NB4 (cell line): ENCODE measurements around the gene EMC10.

ENCODE experiments used
- DNase-seq: peaks from one replicate; pipeline ENCODE4 v3.0.0; 2010; ENCODE audit warnings: low read depth
- H3K4me3 ChIP-seq: one replicate; pipeline ENCODE4 v1.5.1; 2011; ENCODE audit warnings: mild to moderate bottlenecking, low read depth, low read length, moderate library complexity
- MYC ChIP-seq: IDR thresholded peaks from 2 replicates; pipeline ENCODE4 v1.6.1; 2011; ENCODE audit warnings: low read depth, low read length
- POLR2A ChIP-seq: IDR thresholded peaks from 2 replicates; pipeline ENCODE4 v1.6.1; 2011; ENCODE audit warnings: mild to moderate bottlenecking; ENCODE audit not compliant: insufficient read length; ENCODE audit errors: extremely low read depth
- TF ChIP-seq, protein P1 (sequence below): IDR thresholded peaks from one replicate; pipeline ENCODE4 v1.5.1; 2012; ENCODE audit warnings: low read depth, low read length
- TF ChIP-seq, protein P2 (sequence below): IDR thresholded peaks from 2 replicates; pipeline ENCODE4 v1.6.1; 2011; ENCODE audit warnings: low read depth, low read length

The EMC10 gene

DNA sequence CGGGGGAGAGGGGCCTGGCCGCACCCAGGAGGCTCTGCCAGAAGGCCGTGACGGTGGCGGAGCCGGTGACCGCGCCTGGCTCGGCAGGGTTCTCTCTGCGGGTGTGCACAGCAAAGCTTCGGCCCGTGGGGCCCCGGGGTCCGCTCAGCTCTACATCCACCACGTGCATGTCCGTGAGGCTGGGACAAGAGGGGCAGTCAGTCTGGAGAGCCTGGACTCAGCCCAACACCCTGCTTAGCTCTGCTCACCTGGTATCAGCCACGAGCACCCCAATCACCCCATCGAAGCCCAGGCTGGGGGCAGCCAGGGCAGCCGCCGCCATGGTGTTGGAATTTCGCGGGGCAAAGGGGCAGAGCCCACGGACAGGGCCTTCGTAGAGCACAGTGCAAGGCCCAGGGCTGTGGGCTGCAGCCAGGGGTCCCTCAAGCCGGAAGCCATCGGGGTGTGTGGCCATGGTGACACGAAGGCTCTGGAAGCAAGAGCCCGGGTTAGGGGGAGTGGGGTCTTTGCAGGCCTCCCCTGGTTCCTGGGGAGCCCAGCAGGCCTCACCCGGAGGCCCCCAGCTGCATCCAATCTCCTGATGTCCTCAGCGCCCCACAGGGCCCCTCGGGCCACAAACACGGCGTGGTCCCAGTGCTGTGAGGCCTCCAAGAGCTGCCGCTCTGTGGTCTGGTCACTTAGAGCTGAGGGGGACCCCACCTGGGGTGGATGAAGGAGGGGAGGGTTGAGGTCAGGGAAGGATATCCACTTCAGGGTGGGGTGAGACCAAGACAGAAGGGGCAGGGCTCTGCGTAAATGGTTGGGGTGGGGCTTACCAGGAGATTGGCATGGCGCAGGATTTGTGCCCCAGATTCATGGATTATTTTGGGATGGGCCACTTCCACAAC, 36.0 kb downstream of the EMC10 start:
- H3K4me3 ChIP-seq, result peak overlapping the region; percentile 73
- TF ChIP-seq, protein P1, sequence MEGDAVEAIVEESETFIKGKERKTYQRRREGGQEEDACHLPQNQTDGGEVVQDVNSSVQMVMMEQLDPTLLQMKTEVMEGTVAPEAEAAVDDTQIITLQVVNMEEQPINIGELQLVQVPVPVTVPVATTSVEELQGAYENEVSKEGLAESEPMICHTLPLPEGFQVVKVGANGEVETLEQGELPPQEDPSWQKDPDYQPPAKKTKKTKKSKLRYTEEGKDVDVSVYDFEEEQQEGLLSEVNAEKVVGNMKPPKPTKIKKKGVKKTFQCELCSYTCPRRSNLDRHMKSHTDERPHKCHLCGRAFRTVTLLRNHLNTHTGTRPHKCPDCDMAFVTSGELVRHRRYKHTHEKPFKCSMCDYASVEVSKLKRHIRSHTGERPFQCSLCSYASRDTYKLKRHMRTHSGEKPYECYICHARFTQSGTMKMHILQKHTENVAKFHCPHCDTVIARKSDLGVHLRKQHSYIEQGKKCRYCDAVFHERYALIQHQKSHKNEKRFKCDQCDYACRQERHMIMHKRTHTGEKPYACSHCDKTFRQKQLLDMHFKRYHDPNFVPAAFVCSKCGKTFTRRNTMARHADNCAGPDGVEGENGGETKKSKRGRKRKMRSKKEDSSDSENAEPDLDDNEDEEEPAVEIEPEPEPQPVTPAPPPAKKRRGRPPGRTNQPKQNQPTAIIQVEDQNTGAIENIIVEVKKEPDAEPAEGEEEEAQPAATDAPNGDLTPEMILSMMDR, result no peak
- no peak for TF ChIP-seq MYC
- TF ChIP-seq POLR2A, result no peak
- TF ChIP-seq, protein P2, sequence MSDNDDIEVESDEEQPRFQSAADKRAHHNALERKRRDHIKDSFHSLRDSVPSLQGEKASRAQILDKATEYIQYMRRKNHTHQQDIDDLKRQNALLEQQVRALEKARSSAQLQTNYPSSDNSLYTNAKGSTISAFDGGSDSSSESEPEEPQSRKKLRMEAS, result no peak
- no peak for DNase-seq

DNA sequence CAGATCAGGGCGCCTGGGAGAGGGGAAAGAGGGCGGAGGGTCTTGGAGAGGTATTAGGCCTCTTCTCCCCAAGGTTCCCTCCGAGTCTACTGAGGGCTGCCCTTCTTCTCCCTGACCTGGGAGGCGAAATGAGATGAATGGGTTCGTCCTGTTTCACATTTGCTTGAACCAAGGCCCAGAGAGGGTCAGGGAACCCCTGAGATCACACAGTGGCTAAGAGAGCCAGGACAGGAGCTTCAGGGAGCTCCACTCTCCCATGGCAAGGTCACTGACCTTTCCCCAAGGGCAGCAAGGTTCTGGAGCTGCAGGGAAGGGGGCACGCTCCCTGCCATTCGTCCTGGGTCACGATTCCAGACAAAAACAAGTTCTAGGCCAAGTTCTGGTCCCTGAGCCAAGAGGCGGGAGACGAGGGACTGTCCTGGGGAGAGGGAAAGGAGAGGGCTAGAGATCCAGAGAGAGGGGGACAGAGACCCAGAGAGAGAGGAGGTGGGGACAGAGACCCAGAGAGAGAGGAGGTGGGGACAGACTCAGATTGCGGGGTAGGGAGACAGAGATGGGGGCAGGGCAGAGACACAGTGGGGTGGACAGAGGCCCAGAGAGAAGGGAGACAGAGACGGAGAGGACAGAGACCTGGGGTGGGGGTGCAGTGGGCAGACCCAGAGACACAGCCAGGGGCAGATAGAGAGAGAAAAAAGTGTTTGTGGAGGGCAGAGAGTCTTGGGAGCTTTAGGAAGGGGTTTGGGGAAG, 36.9 kb downstream of the EMC10 start:
- no peak overlapping the region for H3K4me3 ChIP-seq
- DNase-seq, result no peak
- TF ChIP-seq POLR2A (no peak), MYC (no peak)
- TF ChIP-seq, protein P2, result no peak
- TF ChIP-seq, protein P1, result no peak

DNA sequence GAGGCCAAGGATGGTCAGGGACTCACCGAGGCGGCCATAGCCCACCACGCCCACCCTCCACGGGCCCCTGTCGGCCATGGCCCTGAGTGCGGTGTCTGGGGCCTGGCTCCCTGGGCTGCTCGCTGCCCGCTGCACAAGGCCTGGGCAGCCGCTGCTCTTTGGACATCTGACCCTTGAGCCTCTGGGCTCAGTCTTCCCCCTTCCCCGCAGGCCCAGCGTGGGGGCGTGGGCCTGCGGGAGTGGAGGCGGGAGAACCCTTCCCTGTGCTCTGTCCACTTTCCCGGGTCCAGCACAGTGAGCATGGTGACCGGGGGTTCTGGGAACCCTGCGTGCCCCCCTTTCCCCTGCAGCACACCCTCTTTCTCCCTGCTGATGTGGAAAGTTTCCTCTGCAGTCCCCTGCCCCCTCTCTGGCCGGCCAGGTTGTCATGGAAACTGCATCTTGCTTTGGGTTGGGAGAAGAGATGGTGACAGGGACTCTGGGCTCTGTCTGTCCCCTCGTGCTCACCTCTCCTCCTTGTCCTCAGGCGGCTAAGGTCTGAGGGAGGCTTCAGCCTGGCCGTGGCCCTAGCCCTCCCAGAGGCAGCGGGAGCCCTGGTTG, 37.5 kb downstream of the EMC10 start, which contains the start of gene ASPDH:
Gene ASPDH, minus strand, starts transcription at position 168 of the 600 bp plus-strand sequence. Its CDS starts 90 bp downstream, at position 78.
- H3K4me3 ChIP-seq, result no peak within 1 kb of the TSS
- TF ChIP-seq MYC (no peak), POLR2A (no peak)
- TF ChIP-seq, protein P1, result no peak
- TF ChIP-seq, protein P2, result no peak
- no peak for DNase-seq

DNA sequence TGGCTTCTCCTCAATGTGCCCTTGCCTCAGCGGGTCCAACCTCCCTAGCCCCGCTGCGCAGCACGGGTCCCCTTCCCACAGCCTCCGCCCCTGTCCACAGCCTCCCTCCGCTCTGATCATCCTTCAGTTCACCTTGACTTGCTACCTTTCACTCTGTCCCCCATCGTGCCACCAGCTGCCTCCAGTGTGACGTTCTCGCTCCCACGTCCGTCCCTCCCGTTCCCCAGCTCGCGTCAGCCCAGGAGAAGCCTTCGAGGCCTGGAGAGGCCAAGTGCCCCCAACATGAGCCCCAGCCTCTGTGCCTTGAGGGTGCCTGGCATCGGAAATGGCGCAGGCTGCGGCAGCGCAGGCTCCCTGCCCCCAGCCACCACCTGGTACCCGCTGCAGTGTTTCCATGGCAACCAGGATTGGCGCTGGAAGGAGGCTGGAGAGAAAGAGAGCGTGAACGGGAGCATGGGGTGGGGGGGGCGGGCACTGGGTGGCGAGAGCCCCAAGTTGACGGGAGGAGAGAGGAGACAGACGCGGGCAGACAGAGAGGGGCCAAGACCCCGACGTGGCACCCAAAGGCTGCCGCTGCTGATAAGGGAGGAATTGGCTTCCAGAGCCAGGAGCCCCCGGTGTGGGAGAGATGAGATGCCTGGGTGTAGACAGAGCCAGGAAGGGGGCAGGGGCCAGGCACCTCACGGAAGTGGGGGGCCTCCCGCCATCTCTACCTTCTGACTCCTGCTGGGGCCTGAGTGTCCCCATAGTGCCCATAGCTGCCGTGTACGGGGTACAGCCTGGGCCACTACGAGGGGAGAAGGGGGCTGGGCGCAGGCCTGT, 38.2 kb downstream of the EMC10 start:
- TF ChIP-seq POLR2A, result no peak
- TF ChIP-seq, protein P1, result no peak
- no peak for TF ChIP-seq MYC
- DNase-seq, result no peak
- no peak overlapping the region for H3K4me3 ChIP-seq

DNA sequence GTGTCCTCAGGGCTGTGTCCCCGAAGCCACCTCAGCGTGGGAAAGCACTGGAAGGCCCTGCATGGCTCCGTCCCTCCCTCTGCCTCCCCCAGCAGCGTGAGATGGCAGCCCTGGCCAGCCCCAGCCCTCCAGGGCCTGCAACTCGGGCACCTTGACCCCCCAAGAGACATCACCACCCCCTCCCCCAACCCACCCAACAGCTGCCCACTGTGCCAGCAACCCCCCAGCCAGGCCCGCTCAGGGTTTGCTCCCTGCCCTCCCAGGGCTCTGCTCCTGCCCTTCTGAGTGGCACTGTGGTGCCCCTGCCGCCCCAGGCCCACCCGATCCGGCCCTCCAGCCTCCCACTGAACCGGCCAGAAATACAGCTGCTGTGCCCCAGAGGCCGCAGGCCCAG, 38.9 kb downstream of the EMC10 start:
- no peak overlapping the region for H3K4me3 ChIP-seq
- TF ChIP-seq POLR2A, result no peak
- TF ChIP-seq MYC, result no peak
- TF ChIP-seq, protein P1, result no peak
- TF ChIP-seq, protein P2, result no peak
- DNase-seq, result no peak
